CD4-positive, alpha-beta T cell (primary cell): ENCODE measurements around the gene PRSS35. TPM values are rescaled to one million over a fixed set of nuclear protein-coding genes. Genes with fewer than 3 reads are reported as not detected.

Source experiments
- ATAC-seq: fragments of 200-7000 bp; cut with Tn5 transposase; one replicate; pipeline ENCODE4 v1.10.0; 2022; ENCODE audit warnings: mild to moderate bottlenecking; ENCODE audit not compliant: poor library complexity
- CTCF ChIA-PET: fragments of 350-600 bp; sonication (Branson Sonifier 250); formaldehyde crosslinking; loops from one replicate; lab custom pipeline; 2021; ENCODE audit warnings: antibody characterized with exemption, inconsistent platforms; lab: Charles Lee
- POLR2A ChIA-PET: fragments of 350-600 bp; sonication (Branson Sonifier 250); formaldehyde crosslinking; loops from one replicate; lab custom pipeline; 2021; ENCODE audit warnings: antibody characterized with exemption, inconsistent platforms; lab: Charles Lee
- DNase-seq, 14 experiments: peaks; one replicate each; pipeline ENCODE4 v3.0.0-alpha.2; 2013 to 2020; ENCODE audit warnings: mixed read lengths in 2 of 14
- H3K27ac ChIP-seq, 2 donors: one replicate each; pipeline versions ENCODE4 v1.5.1 to v1.7.0; 2013; ENCODE audit warnings: low read length in 2 of 2, low read depth in 1 of 2, mild to moderate bottlenecking in 1 of 2
- H3K27me3 ChIP-seq, 2 experiments: 1 replicate in 1 of 2; 2 replicates in 1 of 2; pipeline versions ENCODE4 v1.6.1 to v1.7.0; 2013; ENCODE audit warnings: low read length in 2 of 2, control low read depth in 1 of 2, mild to moderate bottlenecking in 1 of 2, moderate library complexity in 1 of 2; ENCODE audit not compliant: insufficient read depth in 2 of 2, control insufficient read depth in 1 of 2
- H3K36me3 ChIP-seq: one replicate; pipeline ENCODE4 v1.6.1; 2013; ENCODE audit warnings: low read length, control low read depth; ENCODE audit not compliant: insufficient read depth
- H3K4me1 ChIP-seq: one replicate; pipeline ENCODE4 v1.6.1; 2013; ENCODE audit warnings: low read length, control low read depth; ENCODE audit not compliant: insufficient read depth
- H3K4me3 ChIP-seq: one replicate; pipeline ENCODE4 v1.5.1; 2013; ENCODE audit warnings: mild to moderate bottlenecking, low read length, moderate library complexity
- H3K9me3 ChIP-seq, 2 experiments: 1 replicate in 1 of 2; 2 replicates in 1 of 2; pipeline versions ENCODE4 v1.6.1 to v1.7.0; 2013; ENCODE audit warnings: low read length in 2 of 2, mild to moderate bottlenecking in 2 of 2, control low read depth in 1 of 2, moderate library complexity in 1 of 2; ENCODE audit not compliant: control insufficient read depth in 1 of 2, insufficient read depth in 1 of 2
- H3K27ac Mint-ChIP-seq: one replicate; pipeline ENCODE4 v1.8.0; 2020; ENCODE audit warnings: mixed read lengths
- H3K27me3 Mint-ChIP-seq: one replicate; pipeline ENCODE4 v1.8.0; 2021; ENCODE audit warnings: mixed read lengths
- H3K36me3 Mint-ChIP-seq: one replicate; pipeline ENCODE4 v1.8.0; 2021; ENCODE audit warnings: low read depth, mixed read lengths
- H3K4me1 Mint-ChIP-seq: one replicate; pipeline ENCODE4 v1.8.0; 2021; ENCODE audit warnings: low read depth, mixed read lengths
- H3K4me3 Mint-ChIP-seq: one replicate; pipeline ENCODE4 v1.8.0; 2020; ENCODE audit warnings: mild to moderate bottlenecking, mixed read lengths
- H3K9me3 Mint-ChIP-seq: one replicate; pipeline ENCODE4 v1.8.0; 2020; ENCODE audit warnings: mixed read lengths
- intact Hi-C, 2 experiments: fragments of 100-400 bp; cut with DNase I in 1 of 2; cut with micrococcal nuclease in 1 of 2; formaldehyde crosslinking; loops; one replicate each; pipeline versions ENCODE4 v1.15.1 to v1.9.0; 2023 to 2025; cut with DNase I, micrococcal nuclease
- total RNA-seq, 174 experiments: library from RNA in 2 of 174; stranded (reverse) in 2 of 174; gene quantifications; one replicate each; pipeline ENCODE4 v1.2.3 and lab custom pipeline; 2021 to 2026
- TF ChIP-seq, protein P1 (sequence below): fragments of 200-600 bp; IDR thresholded peaks from one replicate; pipeline ENCODE4 v1.8.0; 2022; ENCODE audit warnings: antibody characterized with exemption, mild to moderate bottlenecking

PRSS35 gene
- total RNA-seq, 2 experiments from 2014 or later, result not detected

DNA sequence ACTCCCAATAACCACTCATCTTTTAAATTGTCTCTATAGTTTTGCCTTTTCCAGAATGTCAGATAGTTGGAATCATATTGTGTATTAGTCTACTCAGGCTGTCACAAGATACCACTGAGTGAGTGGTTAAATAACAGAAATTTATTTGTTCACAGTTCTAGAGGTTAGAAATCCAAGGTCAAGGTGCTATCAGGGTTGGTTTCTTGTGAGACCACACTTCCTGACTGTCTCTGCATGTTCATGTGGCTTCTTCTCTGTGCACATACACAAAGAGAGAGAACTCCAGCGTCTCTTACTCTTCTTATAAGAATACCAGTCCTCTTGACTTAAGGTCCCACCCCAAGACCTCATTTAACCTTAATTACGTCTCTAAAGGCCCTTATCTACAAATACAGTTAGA is 23.9 kb upstream of the PRSS35 start:
- POLR2A ChIA-PET, result no interaction called here
- no peak for DNase-seq
- no peaks in the 10 kb centered on the region for H3K9me3 Mint-ChIP-seq
- TF ChIP-seq, protein P1, sequence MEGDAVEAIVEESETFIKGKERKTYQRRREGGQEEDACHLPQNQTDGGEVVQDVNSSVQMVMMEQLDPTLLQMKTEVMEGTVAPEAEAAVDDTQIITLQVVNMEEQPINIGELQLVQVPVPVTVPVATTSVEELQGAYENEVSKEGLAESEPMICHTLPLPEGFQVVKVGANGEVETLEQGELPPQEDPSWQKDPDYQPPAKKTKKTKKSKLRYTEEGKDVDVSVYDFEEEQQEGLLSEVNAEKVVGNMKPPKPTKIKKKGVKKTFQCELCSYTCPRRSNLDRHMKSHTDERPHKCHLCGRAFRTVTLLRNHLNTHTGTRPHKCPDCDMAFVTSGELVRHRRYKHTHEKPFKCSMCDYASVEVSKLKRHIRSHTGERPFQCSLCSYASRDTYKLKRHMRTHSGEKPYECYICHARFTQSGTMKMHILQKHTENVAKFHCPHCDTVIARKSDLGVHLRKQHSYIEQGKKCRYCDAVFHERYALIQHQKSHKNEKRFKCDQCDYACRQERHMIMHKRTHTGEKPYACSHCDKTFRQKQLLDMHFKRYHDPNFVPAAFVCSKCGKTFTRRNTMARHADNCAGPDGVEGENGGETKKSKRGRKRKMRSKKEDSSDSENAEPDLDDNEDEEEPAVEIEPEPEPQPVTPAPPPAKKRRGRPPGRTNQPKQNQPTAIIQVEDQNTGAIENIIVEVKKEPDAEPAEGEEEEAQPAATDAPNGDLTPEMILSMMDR, result no peak
- intact Hi-C loops, result no loop called here
- CTCF ChIA-PET, result no interaction called here
- Histone ChIP-seq H3K4me3 (no peak overlapping the region), H3K9me3 (no peaks in the 10 kb centered on the region), H3K27ac (no peak overlapping the region), H3K4me1 (no peaks in the 10 kb centered on the region), H3K27me3 (no peaks in the 10 kb centered on the region), H3K36me3 (no peaks in the 10 kb centered on the region)
- no peaks in the 10 kb centered on the region for H3K36me3 Mint-ChIP-seq
- H3K4me1 Mint-ChIP-seq, result no peaks in the 10 kb centered on the region
- H3K27ac Mint-ChIP-seq, result no peak overlapping the region
- H3K27me3 Mint-ChIP-seq, result no peaks in the 10 kb centered on the region
- H3K4me3 Mint-ChIP-seq, result no peak overlapping the region
- no peak for ATAC-seq

DNA sequence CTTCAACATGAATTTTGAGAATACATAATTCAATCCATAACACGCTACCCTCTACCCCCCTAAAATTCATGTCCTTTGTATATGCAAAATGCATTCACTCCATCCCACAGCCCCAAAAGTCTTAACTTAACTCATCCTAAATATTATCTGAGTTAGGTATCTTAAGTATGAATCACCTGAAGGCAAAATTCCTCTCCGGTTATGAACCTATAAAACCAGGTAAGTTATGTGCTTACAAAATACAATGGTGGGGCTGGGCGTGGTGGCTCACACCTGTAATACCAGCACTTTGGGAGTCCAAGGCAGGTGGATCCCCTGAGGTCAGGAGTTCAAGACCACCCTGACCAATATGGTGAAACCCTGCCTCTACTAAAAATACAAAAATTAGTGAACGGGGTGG is 23.5 kb upstream of the PRSS35 start:
- Histone ChIP-seq H3K4me1 (no peaks in the 10 kb centered on the region), H3K9me3 (no peaks in the 10 kb centered on the region), H3K27ac (no peak overlapping the region), H3K36me3 (no peaks in the 10 kb centered on the region), H3K4me3 (no peak overlapping the region), H3K27me3 (no peaks in the 10 kb centered on the region)
- Mint-ChIP-seq H3K4me3 (no peak overlapping the region), H3K9me3 (no peaks in the 10 kb centered on the region), H3K36me3 (no peaks in the 10 kb centered on the region), H3K27me3 (no peaks in the 10 kb centered on the region), H3K27ac (no peak overlapping the region), H3K4me1 (no peaks in the 10 kb centered on the region)
- ChIA-PET POLR2A (no interaction called here), CTCF (no interaction called here)
- TF ChIP-seq, protein P1, result no peak
- no peak for DNase-seq
- ATAC-seq, result no peak
- intact Hi-C loops, result no loop called here

DNA sequence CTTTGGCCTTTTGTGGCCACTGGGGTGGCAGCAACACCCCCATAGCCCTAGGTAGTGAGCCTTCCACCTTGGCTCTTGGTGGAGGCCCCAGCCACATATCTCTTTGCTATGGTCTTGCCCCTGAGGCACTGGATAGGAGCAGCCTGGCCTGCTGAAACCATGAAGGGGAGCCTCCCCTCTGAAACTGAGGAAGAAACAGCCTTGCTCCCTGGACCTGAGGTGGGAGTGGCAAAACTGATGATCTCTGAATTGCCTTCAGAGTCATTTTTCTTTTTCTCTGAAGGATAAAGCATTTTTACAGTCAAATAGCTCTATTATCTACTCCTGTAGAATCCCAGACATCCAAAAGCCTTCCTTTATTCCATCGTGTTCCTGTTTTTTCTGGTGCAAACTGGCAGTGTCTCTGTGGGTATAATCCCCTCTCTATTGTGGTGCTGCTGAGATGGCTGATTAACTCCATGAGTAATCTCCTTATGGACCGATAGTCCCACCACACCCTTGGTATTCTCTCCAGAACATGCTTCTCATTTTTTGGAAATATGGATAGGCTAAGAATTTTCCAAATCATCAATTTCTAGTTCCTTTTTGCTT is 22.0 kb upstream of the PRSS35 start:
- TF ChIP-seq, protein P1, result no peak
- H3K36me3 ChIP-seq, result no peaks in the 10 kb centered on the region
- DNase-seq (no peak), ATAC-seq (no peak)
- no peaks in the 10 kb centered on the region for H3K4me1 ChIP-seq
- intact Hi-C loops, result loop anchor here in 1 of 2 experiments (10.0 kb wide), 1 partner anchor 414 kb away; no protein-coding TSS in a partner anchor
- no peaks in the 10 kb centered on the region for H3K36me3 Mint-ChIP-seq
- no peaks in the 10 kb centered on the region for H3K9me3 ChIP-seq
- H3K9me3 Mint-ChIP-seq, result no peaks in the 10 kb centered on the region
- no peaks in the 10 kb centered on the region for H3K27me3 ChIP-seq
- peaks cover 4% of the 10 kb centered on the region for H3K27me3 Mint-ChIP-seq
- H3K27ac ChIP-seq, result no peak overlapping the region
- CTCF ChIA-PET, result no interaction called here
- H3K27ac Mint-ChIP-seq, result no peak overlapping the region
- POLR2A ChIA-PET, result no interaction called here
- H3K4me3 ChIP-seq, result no peak overlapping the region
- no peaks in the 10 kb centered on the region for H3K4me1 Mint-ChIP-seq
- H3K4me3 Mint-ChIP-seq, result no peak overlapping the region
